Aorta (tissue), 5 donors: Measurements from ENCODE around the gene TOM1L2. TPM values are rescaled to one million over a fixed set of nuclear protein-coding genes. Genes with fewer than 3 reads are reported as not detected.

Experiments
- ATAC-seq: fragments of 200-7000 bp; cut with Tn5 transposase; one replicate; pipeline ENCODE4 v1.9.1; 2022; ENCODE audit warnings: moderate library complexity; ENCODE audit not compliant: low FRiP score
- DNase-seq, 2 donors: peaks; one replicate each; pipeline ENCODE4 v3.0.0-alpha.2; 2020
- H3K27ac ChIP-seq, 2 donors: one replicate each; pipeline ENCODE4 v1.5.1; 2013; ENCODE audit warnings: low read length in 2 of 2, mild to moderate bottlenecking in 2 of 2, moderate library complexity in 2 of 2, control low read depth in 1 of 2, inconsistent platforms in 1 of 2, low read depth in 1 of 2
- H3K27me3 ChIP-seq, 2 donors: one replicate each; pipeline ENCODE4 v1.6.1; 2013; ENCODE audit warnings: control low read depth in 1 of 2, low read length in 1 of 2, mild to moderate bottlenecking in 1 of 2, moderate library complexity in 1 of 2; ENCODE audit not compliant: insufficient read depth in 2 of 2, control insufficient read depth in 1 of 2
- H3K36me3 ChIP-seq, 2 donors: one replicate each; pipeline ENCODE4 v1.6.1; 2013; ENCODE audit warnings: control low read depth in 1 of 2, low read length in 1 of 2, mild to moderate bottlenecking in 1 of 2; ENCODE audit not compliant: insufficient read depth in 2 of 2, control insufficient read depth in 1 of 2
- H3K4me1 ChIP-seq, 2 donors: one replicate each; pipeline ENCODE4 v1.6.1; 2013; ENCODE audit warnings: low read length in 2 of 2, control low read depth in 1 of 2, mild to moderate bottlenecking in 1 of 2, moderate library complexity in 1 of 2; ENCODE audit not compliant: insufficient read depth in 2 of 2, control insufficient read depth in 1 of 2
- H3K4me3 ChIP-seq, 2 donors: one replicate each; pipeline ENCODE4 v1.5.1; 2013; ENCODE audit warnings: low read length in 2 of 2, control low read depth in 1 of 2, mild to moderate bottlenecking in 1 of 2
- H3K9me3 ChIP-seq: one replicate; pipeline ENCODE4 v1.6.1; 2013; ENCODE audit warnings: mild to moderate bottlenecking, low read length; ENCODE audit not compliant: control insufficient read depth
- WGBS, 2 donors: extraction: QIAGEN DNeasy Blood & Tissue Kit; methylation state at CpG; one replicate each; pipeline ENCODE4 v1.1.7; 2013; 5-methylcytosine and 5-hydroxymethylcytosine counted together
- intact Hi-C, 2 donors: fragments of 100-400 bp; cut with DNase I; formaldehyde crosslinking; loops; one replicate each; pipeline versions ENCODE4 v1.14.2 to v1.15.0; 2022
- polyA plus RNA-seq, 2 donors: library from polyadenylated mRNA; stranded (reverse); fragments of 200-250 nt; gene quantifications; one replicate each; pipeline ENCODE4 v1.2.3, GENCODE V29; 2013
- total RNA-seq, 2 donors: library from RNA; stranded (reverse); fragmentation: NEBNext Ultra II Directional; extraction: Animal tissue kit (Norgen Biotek cat#: 25700); gene quantifications; one replicate each; pipeline ENCODE4 v1.2.1, GENCODE V29; 2021
- donor health status: healthy with polysubstance abuse.
- donor health status: Bipolar disorder and iron deficiency.
- donor health status: DM: no; HTN: no; CAD: no.
- donor health status: DM: no; HTN: no; CAD: no.
- donor health status: DM: yes; HTN: yes; CAD: no.

TOM1L2 gene
- total and polyA plus RNA-seq, 4 donors: 11.9 to 74.9 (median 54.8) TPM

GRCh38 chr17:17989618-17990017 lies 17.4 kb upstream of the TOM1L2 start:
- Histone ChIP-seq H3K27me3 (no peaks in the 10 kb centered on the region), H3K4me3 (no peak overlapping the region), H3K4me1 (no peaks in the 10 kb centered on the region), H3K9me3 (no peaks in the 10 kb centered on the region), H3K36me3 (no peaks in the 10 kb centered on the region), H3K27ac (no peak overlapping the region)
- ATAC-seq: no peak
- 89 to 92% methylated on average over 10 of the region's 10 CpGs for WGBS, 2 donors
- intact Hi-C loops: no loop called here
- DNase-seq: peak in 1 of 2 donors; percentile 14

GRCh38 chr17:17989081-17989480 lies 16.9 kb upstream of the TOM1L2 start:
- no peaks in the 10 kb centered on the region for H3K4me1 ChIP-seq
- no peak for ATAC-seq
- intact Hi-C loops: no loop called here
- H3K36me3 ChIP-seq: no peaks in the 10 kb centered on the region
- DNase-seq: peak in 1 of 2 donors; percentile 63
- no peaks in the 10 kb centered on the region for H3K9me3 ChIP-seq
- H3K4me3 ChIP-seq: no peak overlapping the region
- H3K27ac ChIP-seq: no peak overlapping the region
- 89 to 92% methylated on average over 9 of the region's 9 CpGs for WGBS, 2 donors
- no peaks in the 10 kb centered on the region for H3K27me3 ChIP-seq

GRCh38 chr17:17988427-17988945 lies 16.3 kb upstream of the TOM1L2 start:
- H3K27me3 ChIP-seq: no peaks in the 10 kb centered on the region
- H3K9me3 ChIP-seq: no peaks in the 10 kb centered on the region
- H3K4me3 ChIP-seq: no peak overlapping the region
- peak in 1 of 2 donors; percentile 65 for DNase-seq
- no peak overlapping the region for H3K27ac ChIP-seq
- no peaks in the 10 kb centered on the region for H3K4me1 ChIP-seq
- intact Hi-C loops: no loop called here
- no peaks in the 10 kb centered on the region for H3K36me3 ChIP-seq
- ATAC-seq: no peak
- WGBS, 2 donors: 92% methylated on average over 7 of the region's 7 CpGs

GRCh38 chr17:17987901-17988300 lies 15.7 kb upstream of the TOM1L2 start:
- Histone ChIP-seq H3K36me3 (no peaks in the 10 kb centered on the region), H3K4me3 (no peak overlapping the region), H3K27me3 (no peaks in the 10 kb centered on the region), H3K9me3 (no peaks in the 10 kb centered on the region), H3K4me1 (no peaks in the 10 kb centered on the region), H3K27ac (no peak overlapping the region)
- no peak for ATAC-seq
- intact Hi-C loops: no loop called here
- DNase-seq: no peak
- 86 to 88% methylated on average over 14 of the region's 14 CpGs for WGBS, 2 donors

GRCh38 chr17:17987187-17987896 lies 15.1 kb upstream of the TOM1L2 start:
- 81 to 89% methylated on average over 7 of the region's 7 CpGs for WGBS, 2 donors
- intact Hi-C loops: no loop called here
- H3K36me3 ChIP-seq: no peaks in the 10 kb centered on the region
- no peaks in the 10 kb centered on the region for H3K27me3 ChIP-seq
- ATAC-seq: no peak
- H3K9me3 ChIP-seq: no peaks in the 10 kb centered on the region
- no peak overlapping the region for H3K27ac ChIP-seq
- H3K4me3 ChIP-seq: no peak overlapping the region
- no peaks in the 10 kb centered on the region for H3K4me1 ChIP-seq
- DNase-seq: no peak

GRCh38 chr17:17985555-17985954 lies 13.4 kb upstream of the TOM1L2 start:
- Histone ChIP-seq H3K4me1 (no peaks in the 10 kb centered on the region), H3K9me3 (no peaks in the 10 kb centered on the region), H3K4me3 (no peak overlapping the region), H3K27me3 (no peaks in the 10 kb centered on the region), H3K36me3 (no peaks in the 10 kb centered on the region), H3K27ac (no peak overlapping the region)
- intact Hi-C loops: no loop called here
- ATAC-seq (no peak), DNase-seq (no peak)
- WGBS, 2 donors: 86 to 89% methylated on average over 3 of the region's 3 CpGs

GRCh38 chr17:17985153-17985552 lies 13.0 kb upstream of the TOM1L2 start:
- Histone ChIP-seq H3K4me3 (no peak overlapping the region), H3K4me1 (no peaks in the 10 kb centered on the region), H3K27ac (no peak overlapping the region), H3K9me3 (no peaks in the 10 kb centered on the region), H3K27me3 (no peaks in the 10 kb centered on the region), H3K36me3 (no peaks in the 10 kb centered on the region)
- 85 to 98% methylated on average over 2 of the region's 2 CpGs for WGBS, 2 donors
- DNase-seq (no peak), ATAC-seq (no peak)
- intact Hi-C loops: no loop called here

- Histone ChIP-seq H3K27me3 (no peaks in the 10 kb centered on the region), H3K36me3 (no peaks in the 10 kb centered on the region), H3K4me1 (no peaks in the 10 kb centered on the region), H3K27ac (no peak overlapping the region), H3K9me3 (no peaks in the 10 kb centered on the region), H3K4me3 (no peak overlapping the region)
- ATAC-seq (no peak), DNase-seq (no peak)
- 91 to 93% methylated on average over 6 of the region's 6 CpGs for WGBS, 2 donors
- intact Hi-C loops: no loop called here
Measured at GRCh38 chr17:17983776-17984175, 11.6 kb upstream of the TOM1L2 start.

- Histone ChIP-seq H3K4me1 (no peaks in the 10 kb centered on the region), H3K36me3 (no peaks in the 10 kb centered on the region), H3K4me3 (no peak overlapping the region), H3K27ac (no peak overlapping the region), H3K27me3 (no peaks in the 10 kb centered on the region), H3K9me3 (no peaks in the 10 kb centered on the region)
- ATAC-seq (no peak), DNase-seq (no peak)
- intact Hi-C loops: no loop called here
- 81 to 82% methylated on average over 6 of the region's 6 CpGs for WGBS, 2 donors
Measured at GRCh38 chr17:17983376-17983775, 11.2 kb upstream of the TOM1L2 start.
